HG02870 (cell line): ENCODE data around the gene CAPS.

Experiments
- ATAC-seq: cut with Tn5 transposase; IDR thresholded peaks from one replicate; pipeline ENCODE4 v1.9.1; 2021; ENCODE audit warnings: mild to moderate bottlenecking, moderate library complexity; ENCODE audit not compliant: unreplicated experiment

The CAPS gene

DNA sequence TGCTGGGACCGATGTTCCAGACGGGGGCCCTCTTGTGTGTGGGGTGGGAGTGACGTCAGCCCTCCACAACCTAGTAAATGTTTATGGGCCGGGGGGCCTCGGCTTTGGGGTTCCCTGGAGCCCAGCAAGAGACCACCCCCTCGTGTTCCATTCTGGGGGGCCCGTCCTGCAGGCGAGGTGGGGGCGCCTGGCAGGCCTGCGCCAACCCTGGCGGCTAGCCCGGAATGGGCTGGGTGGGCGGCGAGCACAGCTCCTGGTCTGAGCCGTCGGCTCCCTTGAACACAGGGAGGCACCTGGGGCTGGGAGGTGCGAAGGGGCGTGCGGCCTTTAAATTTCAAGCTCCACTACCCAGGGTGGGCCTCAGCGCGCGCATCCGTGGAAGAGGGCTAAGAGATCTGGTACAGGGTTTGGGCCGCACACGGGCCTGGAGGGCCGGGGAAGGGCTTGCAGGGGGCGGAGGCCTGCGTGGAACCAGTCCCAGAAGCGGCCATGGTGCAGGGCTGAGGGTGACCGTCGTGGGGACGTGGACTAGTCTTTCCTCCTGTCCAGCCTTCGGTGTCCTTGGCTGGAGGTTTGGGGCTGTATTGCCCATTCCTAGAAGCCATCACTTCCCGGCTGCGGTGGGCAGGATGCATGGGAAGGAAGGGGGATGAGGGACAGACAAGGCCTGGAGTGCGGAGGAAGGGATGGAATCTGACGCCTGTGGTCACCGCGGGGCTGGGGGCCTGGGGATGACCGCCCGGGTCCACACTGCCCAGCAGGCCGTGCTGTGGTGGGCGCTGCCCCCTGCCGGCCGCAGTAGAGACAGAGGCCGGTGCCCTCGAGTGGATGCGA, 21.9 kb upstream of the CAPS start:
- ATAC-seq, result no peak

DNA sequence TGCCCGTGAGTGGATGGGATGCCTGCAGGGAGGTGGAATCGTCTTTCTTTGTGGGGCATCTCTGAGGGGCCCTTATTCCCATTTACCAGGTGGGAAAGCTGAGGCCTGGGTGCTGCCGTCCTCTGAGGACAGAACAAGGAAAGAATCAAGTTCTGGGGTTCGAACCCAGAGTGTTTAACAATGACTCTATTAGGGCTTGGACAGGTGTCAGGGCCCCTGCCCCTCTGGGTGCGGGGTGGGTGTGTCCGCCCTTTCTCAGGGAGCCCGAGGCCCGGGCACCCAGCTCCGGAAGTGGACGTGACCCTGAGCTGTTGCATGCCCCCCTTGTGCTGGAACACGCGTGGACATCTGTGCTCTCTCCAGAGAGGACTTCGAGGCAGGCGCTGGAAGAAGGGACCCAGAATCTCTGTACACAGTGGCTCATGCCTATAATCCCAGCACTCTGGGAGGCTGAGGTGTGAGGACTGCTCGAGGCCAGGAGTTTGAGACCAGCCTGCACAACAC, 21.2 kb upstream of the CAPS start:
- no peak for ATAC-seq

DNA sequence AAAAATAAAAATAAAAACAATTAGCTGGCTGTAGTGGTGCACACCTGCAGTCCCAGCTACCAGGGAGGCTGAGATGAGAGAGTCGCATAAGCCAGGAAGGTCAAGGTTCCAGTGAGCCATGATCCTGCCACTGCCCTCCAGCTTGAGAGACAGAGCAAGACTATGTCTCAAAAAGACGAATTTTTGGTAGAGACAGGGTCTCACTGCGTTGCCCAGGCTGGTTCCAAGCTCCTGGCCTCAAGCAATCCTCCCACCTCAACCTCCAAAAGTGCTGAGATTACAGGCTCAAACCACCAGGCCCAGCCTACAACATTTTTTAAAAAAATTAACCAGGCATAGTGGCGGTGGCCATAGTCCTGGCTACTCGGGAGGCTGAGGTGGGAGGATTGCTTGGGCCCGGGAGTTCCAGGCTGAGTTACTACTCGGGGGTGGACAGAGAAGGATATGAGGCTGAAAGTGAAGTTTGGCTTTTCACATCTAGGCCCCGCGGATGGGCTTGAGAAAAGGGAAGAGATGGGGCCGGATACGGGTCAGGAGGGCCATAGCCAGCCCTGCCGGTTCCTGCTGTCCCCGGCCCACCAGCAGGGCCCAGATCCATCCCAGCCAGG, 20.7 kb upstream of the CAPS start:
- no peak for ATAC-seq

DNA sequence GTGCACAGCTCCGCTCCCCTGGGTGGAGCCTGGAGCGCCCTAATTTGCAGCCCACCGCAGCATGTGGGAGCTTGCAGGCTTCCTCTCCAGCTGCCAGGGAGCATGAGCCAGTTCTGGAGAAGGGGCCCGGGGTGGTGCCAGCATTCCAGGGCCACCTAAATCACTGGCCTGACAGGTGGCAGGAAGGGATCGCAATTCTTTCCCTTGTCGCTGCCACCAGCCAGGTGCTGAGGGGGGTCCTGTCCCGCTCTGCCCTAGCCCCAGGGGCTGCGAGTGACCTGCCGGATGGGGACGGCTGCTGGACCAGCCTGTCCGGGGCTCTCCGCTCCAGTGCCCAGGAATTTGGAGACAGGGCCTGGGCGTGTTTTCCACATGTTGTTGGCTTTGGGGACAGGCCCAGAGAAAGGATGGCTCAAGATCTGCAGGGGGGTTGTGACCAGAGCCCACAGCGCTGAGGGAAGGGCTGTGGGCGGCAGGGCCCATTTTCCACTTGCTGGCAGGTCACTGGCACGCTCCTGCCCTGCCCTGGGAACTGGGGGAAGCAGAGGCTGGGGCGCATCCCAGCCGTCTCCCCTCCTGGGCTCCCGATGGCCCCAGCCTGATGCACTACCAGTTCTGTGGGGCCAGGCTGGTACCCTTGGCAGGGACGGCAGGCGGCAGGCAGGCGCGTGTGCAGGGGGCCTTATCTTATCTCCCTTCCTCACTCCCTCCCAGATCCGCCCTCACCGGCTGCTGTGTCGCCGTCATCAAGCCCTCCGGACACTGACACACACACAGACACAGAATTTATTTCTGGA, 19.9 kb upstream of the CAPS start:
- ATAC-seq, result no peak

DNA sequence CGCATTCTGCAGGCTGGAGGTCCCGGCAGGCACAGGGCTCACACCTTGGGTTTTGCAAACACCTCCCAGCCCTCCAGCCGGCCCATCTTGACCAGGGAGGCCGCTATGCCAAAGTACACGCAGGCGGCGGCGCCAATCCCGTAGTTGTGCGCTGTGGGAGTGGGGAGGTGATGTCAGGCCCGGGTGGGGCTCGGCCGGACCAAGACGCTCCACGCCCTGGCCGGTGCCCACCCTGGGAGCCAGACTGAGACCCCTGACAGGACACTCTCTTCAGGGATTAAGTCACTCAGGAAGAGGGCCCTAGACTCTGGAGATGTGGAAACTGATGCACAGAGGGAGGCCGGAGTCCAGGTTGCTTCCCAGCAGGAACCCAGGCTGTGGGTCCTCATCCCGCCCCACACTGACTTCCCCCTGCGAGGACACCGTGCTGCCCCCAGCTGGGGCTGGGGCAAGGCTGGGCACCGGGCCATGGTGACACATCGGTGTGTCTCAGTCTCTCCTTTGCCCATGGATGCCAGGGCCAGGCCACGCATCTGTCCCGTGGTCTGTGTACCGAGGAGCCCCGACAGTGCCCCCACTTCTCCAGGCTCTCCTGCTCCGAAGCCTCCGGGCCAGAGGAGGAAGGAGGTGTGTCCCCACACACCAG, 19.2 kb upstream of the CAPS start:
- ATAC-seq, result no peak

DNA sequence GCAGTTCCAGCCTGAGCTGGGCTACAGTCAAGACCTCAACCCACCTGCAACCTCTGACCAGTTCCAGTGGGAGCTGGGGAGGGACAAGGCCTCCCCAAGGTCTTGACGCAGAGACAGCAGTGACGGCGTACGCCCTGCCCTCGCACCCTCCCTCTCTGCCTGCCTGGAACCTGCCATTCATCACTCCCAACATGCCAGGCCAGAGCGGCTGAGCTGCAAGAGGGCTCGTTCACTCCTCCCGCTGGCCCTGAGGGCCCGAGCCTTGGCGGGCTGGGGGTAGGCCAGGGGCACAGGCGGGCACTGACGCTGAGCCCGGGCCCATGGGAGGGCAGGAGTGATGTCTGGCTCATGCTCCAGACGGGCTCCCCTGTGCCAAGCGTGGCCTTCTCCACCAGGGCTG, 18.6 kb upstream of the CAPS start:
- ATAC-seq, result no peak

DNA sequence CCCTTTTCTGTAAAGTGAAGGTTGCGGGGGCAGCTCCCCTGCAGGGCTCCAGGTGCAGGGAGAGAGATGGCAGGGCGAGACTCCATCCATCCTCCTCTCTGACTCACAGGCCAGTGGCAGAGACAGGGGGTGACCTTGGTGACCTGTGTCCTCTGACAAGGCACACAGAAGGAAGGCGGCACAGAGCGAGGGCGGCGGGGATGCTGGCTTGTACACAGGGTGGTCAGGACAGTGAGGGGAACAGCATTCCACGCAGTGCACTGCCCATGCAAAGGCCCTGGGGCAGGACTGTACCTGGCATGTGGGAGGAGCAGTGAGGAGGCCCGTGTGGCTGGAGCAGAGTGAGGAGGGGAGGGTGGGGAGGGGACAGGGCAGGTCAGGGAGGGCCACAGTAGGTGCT, 18.2 kb upstream of the CAPS start:
- ATAC-seq, result no peak

DNA sequence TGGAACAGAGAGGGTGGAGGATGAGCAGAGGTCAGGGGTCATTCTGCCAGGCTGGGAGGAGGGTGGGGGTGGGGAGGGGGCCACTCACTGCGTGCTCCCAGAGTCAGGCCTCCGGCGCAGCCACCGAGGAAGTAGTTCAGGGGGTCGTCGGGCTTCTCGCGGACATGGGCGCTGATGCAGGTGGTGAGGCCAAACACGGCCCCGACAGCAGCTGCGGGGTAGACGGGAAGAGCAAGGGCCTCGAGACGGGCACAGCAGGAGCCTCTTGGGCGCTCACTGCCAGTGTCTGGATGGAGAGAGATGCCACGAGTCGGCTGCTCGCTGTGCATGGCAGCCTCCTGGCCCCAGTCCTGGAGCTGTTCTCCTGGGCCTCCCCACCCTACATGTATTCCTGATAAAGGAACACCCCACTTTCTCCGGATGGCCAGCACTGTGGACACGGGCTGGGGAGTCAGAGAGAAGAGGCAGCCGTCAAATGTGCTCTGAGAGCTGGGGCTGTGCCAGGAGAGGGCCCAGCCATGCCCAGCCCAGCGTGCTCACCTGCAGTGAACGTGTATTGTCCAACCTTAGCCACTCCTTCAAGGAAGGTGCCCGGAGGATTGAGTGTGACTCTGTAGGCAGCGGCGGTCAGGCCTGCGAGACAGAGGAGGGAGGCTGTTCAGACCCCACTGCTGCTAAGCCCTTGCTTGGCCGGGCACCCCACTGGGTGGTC, 17.5 kb upstream of the CAPS start:
- no peak for ATAC-seq

DNA sequence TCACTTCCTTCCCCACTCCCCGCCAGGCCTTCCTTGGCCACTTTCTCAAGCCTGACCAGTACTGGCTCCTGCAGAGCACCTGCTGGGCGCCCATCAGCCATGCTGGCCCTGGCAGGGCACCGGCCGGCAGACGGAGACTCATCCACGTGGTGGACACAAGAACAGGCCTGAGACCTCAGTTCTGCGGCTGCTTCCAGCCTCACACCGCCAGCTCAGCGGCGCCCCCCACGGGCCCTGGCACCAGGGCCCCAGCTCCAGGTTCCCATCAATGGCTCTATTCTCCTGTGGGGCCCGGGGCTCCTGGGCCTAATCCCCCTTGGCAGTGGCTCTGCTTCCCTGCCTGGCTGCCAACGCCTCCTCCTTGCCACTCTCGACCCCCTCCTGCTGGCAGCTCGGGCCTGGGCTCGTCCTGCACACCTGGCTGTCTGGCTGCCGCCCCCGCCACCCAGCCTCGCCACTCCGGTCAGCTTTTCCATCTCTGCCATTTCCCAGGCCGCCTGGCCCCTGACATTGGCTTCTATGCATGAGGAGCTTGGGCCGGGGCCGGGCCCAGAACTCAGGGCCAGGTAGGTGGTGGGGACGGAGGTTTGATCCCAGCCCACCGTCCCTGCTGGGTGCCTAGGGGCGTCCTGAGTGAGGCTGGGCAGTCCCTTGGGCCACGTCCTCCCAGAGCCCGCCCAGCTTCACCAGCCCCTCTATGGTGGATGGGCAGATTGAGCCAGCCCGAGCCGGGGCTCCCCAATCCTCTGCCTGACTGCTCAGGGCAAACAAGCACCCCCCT, 16.7 kb upstream of the CAPS start:
- ATAC-seq, result no peak

DNA sequence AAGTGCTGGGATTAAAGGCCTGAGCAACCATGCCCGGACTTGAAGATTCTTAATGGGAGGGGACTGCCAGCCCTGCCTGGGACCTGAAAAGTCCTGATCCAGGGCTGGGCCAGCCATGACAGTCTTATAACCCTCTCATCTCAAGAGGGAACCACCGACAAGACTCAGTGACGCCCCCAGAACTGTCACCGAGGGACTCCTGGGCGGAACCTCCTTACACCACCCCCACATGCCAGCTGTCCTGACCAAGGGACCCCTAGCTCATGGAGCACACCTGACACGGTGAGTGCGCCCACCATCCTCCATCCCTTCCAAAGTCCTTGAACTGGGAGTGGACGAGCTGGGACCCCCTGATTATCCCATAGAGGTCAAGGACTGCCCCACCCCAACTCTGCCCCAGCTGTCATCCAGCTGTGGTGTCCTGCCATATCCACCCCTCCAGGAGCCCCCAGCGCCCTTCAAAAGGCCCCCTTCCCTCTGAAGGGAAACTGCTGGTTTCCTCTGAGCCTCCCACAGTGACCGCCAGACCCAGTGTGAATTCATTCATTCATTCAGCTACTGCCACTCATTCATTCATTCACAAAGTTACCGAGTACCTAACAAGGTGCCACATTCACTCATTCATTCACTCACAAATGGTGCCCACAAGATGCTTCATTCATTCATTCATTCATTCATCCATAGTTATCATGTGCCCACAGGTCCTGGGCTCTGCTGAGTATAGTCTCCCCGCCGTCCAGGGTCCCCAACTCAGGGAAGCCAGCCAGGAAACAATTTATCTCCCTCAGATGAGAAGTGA, 14.1 kb upstream of the CAPS start:
- ATAC-seq, result no peak

DNA sequence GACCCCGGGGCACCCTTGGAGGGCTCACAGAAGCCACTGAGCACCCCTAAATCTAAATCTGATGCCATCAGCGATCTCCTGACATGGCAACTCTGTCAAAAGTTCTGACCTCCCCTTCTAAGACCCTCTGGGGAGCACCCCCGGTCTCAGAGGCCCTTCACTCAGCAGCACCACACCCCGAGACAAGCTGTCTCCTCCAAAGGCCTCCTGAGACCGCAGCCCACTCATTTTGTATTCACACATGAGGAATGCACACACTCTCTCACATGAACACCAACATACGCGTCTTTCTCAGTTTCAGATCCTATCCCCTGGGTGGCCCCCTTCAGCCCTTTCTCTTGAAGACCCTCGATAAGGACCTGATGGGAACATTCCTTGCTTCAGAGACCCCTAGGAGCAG, 13.1 kb upstream of the CAPS start:
- ATAC-seq, result no peak

DNA sequence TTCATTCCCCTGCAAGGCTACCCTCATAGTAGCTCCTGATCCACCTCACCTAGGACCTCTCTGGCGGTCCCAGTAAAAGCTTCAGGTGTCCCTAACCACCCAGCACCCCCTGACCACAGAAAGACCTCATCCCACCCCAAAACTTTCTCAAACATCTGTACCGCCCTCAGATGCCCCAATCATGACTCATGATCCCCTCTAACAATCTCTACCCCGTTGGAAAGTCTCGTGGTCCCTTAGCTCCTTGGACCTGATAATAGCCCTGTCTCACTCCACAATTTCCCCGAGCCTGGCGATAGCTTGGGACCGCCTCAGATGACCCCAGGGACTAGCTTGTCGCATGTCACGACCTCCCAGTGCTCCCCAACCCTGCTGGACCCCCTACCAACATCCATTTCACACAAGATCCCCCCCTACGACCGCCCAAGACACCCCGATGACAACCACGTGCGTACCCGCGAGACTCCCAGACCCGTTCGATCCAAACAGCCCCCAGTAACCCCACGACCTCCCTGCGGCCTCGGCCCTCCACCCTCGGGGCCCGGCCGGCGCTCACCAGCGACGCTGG, 10.9 kb upstream of the CAPS start:
- ATAC-seq, result no peak

DNA sequence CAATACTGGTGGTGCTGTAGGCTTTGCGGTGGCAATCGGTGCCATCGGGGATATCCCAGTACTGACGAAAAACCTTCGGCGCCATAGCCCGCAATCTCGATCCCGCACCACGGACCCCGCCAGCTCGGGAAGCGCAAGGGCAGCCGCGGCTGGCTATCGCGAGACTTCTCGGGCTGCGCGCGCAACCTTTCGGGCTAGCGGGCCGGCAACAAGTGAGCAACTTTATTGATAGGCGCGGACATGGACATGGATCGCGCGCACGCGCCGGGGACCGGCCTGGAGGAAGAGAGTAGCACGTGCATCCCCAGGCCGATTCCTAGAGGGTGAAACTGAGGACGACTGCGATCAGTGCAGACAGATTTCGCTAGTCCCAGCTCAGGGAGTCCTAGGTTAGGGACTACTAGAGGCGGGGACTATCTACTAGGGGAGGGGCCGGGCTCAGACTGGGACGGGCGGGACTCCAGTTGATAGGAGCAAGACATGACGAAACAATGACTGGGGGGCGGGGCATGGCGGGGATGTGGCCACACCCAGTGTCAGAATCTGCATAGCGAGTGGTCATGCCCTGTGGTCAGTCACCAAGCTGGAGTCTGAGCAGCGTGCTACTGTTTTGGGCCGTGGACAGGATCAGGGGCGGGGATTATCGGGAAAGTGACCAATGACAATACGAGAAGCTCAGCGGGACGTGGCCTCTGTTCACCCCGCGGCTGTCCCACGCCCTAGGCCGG, 10.3 kb upstream of the CAPS start, which contains the start of gene NDUFA11:
Gene NDUFA11, minus strand, starts transcription at position 167 of the 728 bp plus-strand sequence. Its CDS starts 82 bp downstream, at position 85.
- ATAC-seq, result peak; percentile 28

DNA sequence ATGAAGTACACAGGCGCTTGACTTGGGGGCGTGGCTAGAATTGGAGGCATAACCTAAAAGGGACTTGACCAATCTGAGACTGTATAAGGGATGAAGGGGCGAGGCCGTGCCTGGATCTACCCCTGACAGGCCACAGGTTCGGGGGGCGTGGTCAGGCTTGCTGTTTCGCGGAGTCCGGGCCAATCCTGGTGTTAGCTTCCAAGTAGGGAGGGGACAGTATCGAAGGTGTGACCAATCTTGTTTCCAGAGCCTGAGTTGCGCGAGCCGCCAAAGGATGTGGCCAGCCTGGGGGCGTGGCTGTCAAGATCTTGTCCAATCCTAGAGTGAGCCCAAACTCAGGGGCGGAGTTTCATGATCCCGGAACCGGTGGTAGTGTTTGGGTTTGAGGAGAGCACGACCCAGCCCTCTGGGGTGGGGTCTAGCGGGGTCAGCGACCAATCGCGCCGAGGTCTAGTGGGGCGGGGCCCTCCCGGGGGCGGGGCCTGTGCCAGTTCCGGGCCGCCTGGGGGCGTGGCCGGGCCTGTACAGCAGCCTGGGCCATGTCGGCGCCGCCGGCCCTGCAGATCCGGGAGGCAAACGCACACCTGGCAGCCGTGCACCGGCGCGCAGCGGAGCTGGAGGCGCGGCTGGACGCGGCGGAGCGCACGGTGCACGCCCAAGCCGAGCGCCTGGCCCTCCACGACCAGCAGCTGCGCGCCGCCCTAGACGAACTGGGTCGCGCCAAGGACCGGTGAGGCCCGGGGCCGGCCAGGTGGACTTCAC, 9.5 kb upstream of the CAPS start, which contains the start of gene VMAC:
Gene VMAC, plus strand, starts transcription at position 521 of the 762 bp plus-strand sequence. Its CDS starts 19 bp downstream, at position 540.
- ATAC-seq, result peak; percentile 80

DNA sequence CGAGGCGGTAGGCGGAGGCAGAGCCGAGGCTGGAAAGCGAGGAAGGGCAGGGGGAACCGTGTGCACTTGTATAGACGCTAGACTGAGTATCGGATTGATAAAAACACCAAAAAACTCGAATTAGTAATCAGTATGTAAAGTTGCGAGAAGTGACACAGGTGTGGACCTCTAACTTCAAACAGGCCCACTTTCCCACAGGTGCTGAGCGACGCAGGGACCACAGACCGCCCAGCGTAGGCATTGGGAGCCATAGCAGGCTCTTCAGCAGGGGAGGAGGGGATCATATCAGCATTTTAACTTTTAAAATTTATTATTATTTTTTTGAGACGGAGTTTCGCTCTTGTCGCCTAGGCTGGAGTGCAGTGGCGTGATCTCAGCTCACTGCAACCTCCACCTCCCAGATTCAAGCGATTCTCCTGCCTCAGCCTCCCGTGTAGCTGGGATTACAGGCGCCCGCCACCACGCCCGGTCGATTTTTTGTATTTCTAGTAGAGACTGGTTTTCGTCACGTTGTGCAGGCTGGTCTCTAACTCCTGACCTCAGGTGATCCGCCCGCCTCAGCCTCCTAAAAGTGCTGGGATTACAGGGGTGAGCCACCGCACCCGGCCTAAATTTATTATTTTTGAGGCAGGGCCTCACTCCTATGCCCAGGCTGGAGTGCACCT, 8.8 kb upstream of the CAPS start:
- ATAC-seq, result no peak

DNA sequence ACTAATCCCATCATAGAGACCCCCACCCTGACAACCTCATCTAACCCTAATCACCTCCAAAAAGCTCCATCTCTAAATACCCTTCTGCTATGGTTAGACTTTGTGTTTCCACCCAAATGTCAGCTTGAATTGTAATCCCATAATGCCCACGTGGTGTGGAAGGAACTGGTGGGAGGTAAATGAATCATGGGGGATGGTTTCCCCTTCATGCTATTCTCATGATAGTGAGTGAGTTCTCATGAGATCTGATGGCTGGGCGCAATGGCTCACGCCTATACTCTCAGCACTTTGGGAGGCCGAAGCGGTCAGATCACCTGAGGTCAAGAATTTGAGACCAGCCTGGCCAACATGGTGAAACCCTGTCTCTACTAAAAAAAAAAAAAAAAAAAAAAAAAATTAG, 6.8 kb upstream of the CAPS start:
- no peak for ATAC-seq
